HS-27A (cell line): ENCODE measurements around the gene GALNT3.
A peak's percentile ranks its signal among the peaks of the same experiment; 100 is the strongest.

Source experiments
- DNase-seq: peaks from one replicate; pipeline ENCODE4 v3.0.0-alpha.2; 2012; ENCODE audit warnings: low read depth, missing footprints

GALNT3 gene

GRCh38 chr2:165796129-165796528 lies 2.1 kb upstream of the GALNT3 start:
- DNase-seq: no peak

GRCh38 chr2:165795011-165795410 lies 964 bp upstream of the GALNT3 start:
- DNase-seq: no peak

- DNase-seq: no peak
Observed at GRCh38 chr2:165794536-165794928, 485 bp upstream of the GALNT3 start.

- DNase-seq: no peak
Observed at GRCh38 chr2:165793161-165793778, 777 bp downstream of the GALNT3 start.

GRCh38 chr2:165792104-165792454 lies 2.0 kb downstream of the GALNT3 start:
- no peak for DNase-seq

- peak; percentile 40 for DNase-seq
Observed at GRCh38 chr2:165791421-165792103, 2.5 kb downstream of the GALNT3 start.

GRCh38 chr2:165790466-165790865 lies 3.6 kb downstream of the GALNT3 start:
- DNase-seq: no peak

GRCh38 chr2:165787334-165787733 lies 6.7 kb downstream of the GALNT3 start:
- DNase-seq: no peak

GRCh38 chr2:165779706-165780105 lies 14.3 kb downstream of the GALNT3 start:
- no peak for DNase-seq

GRCh38 chr2:165778653-165779451 lies 15.2 kb downstream of the GALNT3 start:
- DNase-seq: no peak

- no peak for DNase-seq
Observed at GRCh38 chr2:165778187-165778556, 15.9 kb downstream of the GALNT3 start.

- DNase-seq: no peak
Observed at GRCh38 chr2:165777522-165778186, 16.4 kb downstream of the GALNT3 start.

- no peak for DNase-seq
Observed at GRCh38 chr2:165776796-165777195, 17.3 kb downstream of the GALNT3 start.

- DNase-seq: no peak
Observed at GRCh38 chr2:165776013-165776412, 18.0 kb downstream of the GALNT3 start.

- no peak for DNase-seq
Observed at GRCh38 chr2:165773684-165774083, 20.4 kb downstream of the GALNT3 start.

GRCh38 chr2:165772183-165772582 lies 21.9 kb downstream of the GALNT3 start:
- no peak for DNase-seq

GRCh38 chr2:165766326-165766927 lies 27.6 kb downstream of the GALNT3 start:
- no peak for DNase-seq

- DNase-seq: no peak
Observed at GRCh38 chr2:165762723-165763122, 31.3 kb downstream of the GALNT3 start.

GRCh38 chr2:165757906-165758675 lies 36.0 kb downstream of the GALNT3 start:
- no peak for DNase-seq

GRCh38 chr2:165746501-165746900 lies 47.5 kb downstream of the GALNT3 start:
- no peak for DNase-seq

- DNase-seq: no peak
Observed at GRCh38 chr2:165745916-165746315, 48.1 kb downstream of the GALNT3 start.

- no peak for DNase-seq
Observed at GRCh38 chr2:165743442-165743841, 50.6 kb downstream of the GALNT3 start.
